IPS-18a (cell line): ENCODE results near the gene ACOD1.

Source experiments
- H3K27ac ChIP-seq: one replicate; pipeline ENCODE4 v1.5.1; 2013; ENCODE audit warnings: low read length
- H3K27me3 ChIP-seq: one replicate; pipeline ENCODE4 v1.6.1; 2013; ENCODE audit warnings: mild to moderate bottlenecking, low read length; ENCODE audit not compliant: control insufficient read depth, insufficient read depth
- H3K36me3 ChIP-seq: one replicate; pipeline ENCODE4 v1.6.1; 2013; ENCODE audit warnings: low read depth, low read length; ENCODE audit not compliant: control insufficient read depth
- H3K4me1 ChIP-seq: one replicate; pipeline ENCODE4 v1.6.1; 2013; ENCODE audit warnings: low read depth, low read length; ENCODE audit not compliant: control insufficient read depth
- H3K4me3 ChIP-seq: one replicate; pipeline ENCODE4 v1.5.1; 2013; ENCODE audit warnings: low read length
- H3K9ac ChIP-seq: one replicate; pipeline ENCODE4 v1.6.1; 2013; ENCODE audit warnings: mild to moderate bottlenecking, low read length, moderate library complexity
- H3K9me3 ChIP-seq: one replicate; pipeline ENCODE4 v1.6.1; 2013; ENCODE audit warnings: low read depth, low read length; ENCODE audit not compliant: control insufficient read depth

Gene ACOD1

DNA sequence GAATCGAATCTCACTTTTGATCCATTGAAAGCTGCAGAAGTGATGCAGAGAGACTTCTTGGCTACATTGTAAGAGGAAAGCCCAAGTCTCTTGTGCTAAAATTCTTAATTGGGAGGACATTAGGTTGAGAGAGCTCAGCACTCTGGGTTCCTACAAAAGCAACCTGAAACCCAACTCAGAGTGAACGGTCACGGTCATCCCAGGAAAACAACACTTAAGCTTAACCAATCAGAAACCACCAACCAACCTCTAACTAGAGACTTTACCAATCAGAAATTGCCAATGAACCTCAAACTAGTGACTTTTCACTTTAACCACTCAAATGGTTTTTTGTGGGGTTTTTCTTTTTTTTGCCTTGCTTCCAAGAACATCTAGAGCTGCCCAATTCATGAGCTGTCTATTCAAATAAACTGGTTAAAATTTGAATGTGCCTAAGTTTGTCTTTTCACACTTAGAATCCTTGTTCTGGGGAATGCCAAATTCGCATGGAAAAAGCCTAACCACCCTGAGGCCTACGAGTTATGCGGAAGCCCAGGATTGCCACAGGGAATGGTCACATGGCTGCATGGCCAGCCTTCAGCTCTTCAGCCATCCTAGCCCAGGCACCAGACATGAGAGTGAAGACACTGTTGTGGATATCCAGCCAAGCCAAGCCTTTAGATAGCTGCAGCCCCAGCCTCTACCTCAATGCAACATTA is 25.8 kb downstream of the ACOD1 start:
- H3K4me3 ChIP-seq: no peak overlapping the region

GRCh38 chr13:76974618-76974975 is 26.3 kb downstream of the ACOD1 start:
- H3K4me1 ChIP-seq: no peaks in the 10 kb centered on the region
- no peaks in the 10 kb centered on the region for H3K9me3 ChIP-seq

More for the DNA sequence above, 25.8 kb downstream of the ACOD1 start:
- Histone ChIP-seq H3K27me3 (no peaks in the 10 kb centered on the region), H3K27ac (no peak overlapping the region), H3K36me3 (no peaks in the 10 kb centered on the region), H3K9me3 (no peaks in the 10 kb centered on the region), H3K4me1 (no peaks in the 10 kb centered on the region), H3K9ac (no peak overlapping the region)

GRCh38 chr13:76975863-76976262 is 27.6 kb downstream of the ACOD1 start:
- no peaks in the 10 kb centered on the region for H3K4me1 ChIP-seq
- no peak overlapping the region for H3K9ac ChIP-seq
- no peak overlapping the region for H3K4me3 ChIP-seq
- no peak overlapping the region for H3K27ac ChIP-seq
- no peaks in the 10 kb centered on the region for H3K9me3 ChIP-seq
- no peaks in the 10 kb centered on the region for H3K27me3 ChIP-seq
- no peaks in the 10 kb centered on the region for H3K36me3 ChIP-seq

More at GRCh38 chr13:76974618-76974975, 26.3 kb downstream of the ACOD1 start:
- Histone ChIP-seq H3K36me3 (no peaks in the 10 kb centered on the region), H3K4me3 (no peak overlapping the region), H3K27me3 (no peaks in the 10 kb centered on the region), H3K9ac (no peak overlapping the region), H3K27ac (no peak overlapping the region)

- H3K9ac ChIP-seq: no peak overlapping the region
- H3K4me3 ChIP-seq: no peak overlapping the region
- H3K27me3 ChIP-seq: no peaks in the 10 kb centered on the region
- H3K27ac ChIP-seq: no peak overlapping the region
- no peaks in the 10 kb centered on the region for H3K9me3 ChIP-seq
- H3K36me3 ChIP-seq: no peaks in the 10 kb centered on the region
- H3K4me1 ChIP-seq: no peaks in the 10 kb centered on the region
Measured at GRCh38 chr13:76976490-76976889, 28.2 kb downstream of the ACOD1 start.

GRCh38 chr13:76976929-76977328 is 28.6 kb downstream of the ACOD1 start:
- Histone ChIP-seq H3K4me1 (no peaks in the 10 kb centered on the region), H3K36me3 (no peaks in the 10 kb centered on the region), H3K4me3 (no peak overlapping the region), H3K9me3 (no peaks in the 10 kb centered on the region), H3K9ac (no peak overlapping the region), H3K27me3 (no peaks in the 10 kb centered on the region), H3K27ac (no peak overlapping the region)

DNA sequence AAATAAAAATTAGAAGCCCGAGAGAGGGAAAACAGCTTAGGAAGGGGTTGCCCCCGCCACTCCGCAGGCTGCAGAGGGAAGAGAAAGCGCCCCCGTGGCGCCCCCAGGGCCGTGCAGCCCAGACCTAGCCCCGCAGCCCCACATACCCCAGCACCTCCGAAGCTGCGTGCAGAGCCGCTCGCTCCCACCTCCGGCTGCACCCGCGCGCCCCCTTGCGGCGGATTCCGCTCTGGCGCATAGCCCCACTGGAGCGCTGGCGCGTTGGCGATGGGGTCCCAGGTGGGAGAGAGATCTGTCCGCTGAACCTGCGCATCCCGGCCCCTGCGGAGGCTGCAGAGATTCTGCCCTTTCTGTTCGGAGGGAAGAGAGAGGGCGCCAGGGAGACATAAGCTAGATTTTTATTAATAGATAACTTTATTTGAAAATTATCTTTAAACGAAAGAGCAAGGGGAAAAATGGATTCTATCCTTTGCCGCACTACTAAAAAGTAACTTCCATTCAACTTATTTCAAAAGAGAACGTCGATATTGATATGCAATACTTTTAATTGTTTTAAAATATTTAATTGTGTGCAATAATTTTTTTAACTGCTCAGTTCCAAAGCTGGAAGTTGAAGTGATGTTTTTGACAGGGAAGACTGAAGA is 31.9 kb downstream of the ACOD1 start:
- no peaks in the 10 kb centered on the region for H3K4me1 ChIP-seq
- H3K9ac ChIP-seq: no peak overlapping the region

GRCh38 chr13:76982061-76982460 is 33.8 kb downstream of the ACOD1 start:
- Histone ChIP-seq H3K4me1 (no peaks in the 10 kb centered on the region), H3K27me3 (no peaks in the 10 kb centered on the region), H3K9me3 (no peaks in the 10 kb centered on the region), H3K36me3 (no peaks in the 10 kb centered on the region), H3K27ac (no peak overlapping the region), H3K9ac (no peak overlapping the region), H3K4me3 (no peak overlapping the region)

More for the DNA sequence above, 31.9 kb downstream of the ACOD1 start:
- no peaks in the 10 kb centered on the region for H3K9me3 ChIP-seq
- H3K36me3 ChIP-seq: no peaks in the 10 kb centered on the region
- H3K27me3 ChIP-seq: no peaks in the 10 kb centered on the region
- no peak overlapping the region for H3K27ac ChIP-seq
- no peak overlapping the region for H3K4me3 ChIP-seq

- H3K27me3 ChIP-seq: no peaks in the 10 kb centered on the region
- no peak overlapping the region for H3K27ac ChIP-seq
- H3K4me3 ChIP-seq: no peak overlapping the region
- no peaks in the 10 kb centered on the region for H3K4me1 ChIP-seq
- no peak overlapping the region for H3K9ac ChIP-seq
- H3K36me3 ChIP-seq: no peaks in the 10 kb centered on the region
- no peaks in the 10 kb centered on the region for H3K9me3 ChIP-seq
Measured at GRCh38 chr13:76983676-76984075, 35.4 kb downstream of the ACOD1 start.

GRCh38 chr13:76991432-76991795 is 43.1 kb downstream of the ACOD1 start:
- Histone ChIP-seq H3K27me3 (peaks cover 11% of the 10 kb centered on the region), H3K9me3 (no peaks in the 10 kb centered on the region), H3K27ac (no peak overlapping the region), H3K36me3 (no peaks in the 10 kb centered on the region), H3K4me1 (peaks cover 9% of the 10 kb centered on the region), H3K4me3 (peak overlapping the region; percentile 99), H3K9ac (peak overlapping the region; percentile 55)

DNA sequence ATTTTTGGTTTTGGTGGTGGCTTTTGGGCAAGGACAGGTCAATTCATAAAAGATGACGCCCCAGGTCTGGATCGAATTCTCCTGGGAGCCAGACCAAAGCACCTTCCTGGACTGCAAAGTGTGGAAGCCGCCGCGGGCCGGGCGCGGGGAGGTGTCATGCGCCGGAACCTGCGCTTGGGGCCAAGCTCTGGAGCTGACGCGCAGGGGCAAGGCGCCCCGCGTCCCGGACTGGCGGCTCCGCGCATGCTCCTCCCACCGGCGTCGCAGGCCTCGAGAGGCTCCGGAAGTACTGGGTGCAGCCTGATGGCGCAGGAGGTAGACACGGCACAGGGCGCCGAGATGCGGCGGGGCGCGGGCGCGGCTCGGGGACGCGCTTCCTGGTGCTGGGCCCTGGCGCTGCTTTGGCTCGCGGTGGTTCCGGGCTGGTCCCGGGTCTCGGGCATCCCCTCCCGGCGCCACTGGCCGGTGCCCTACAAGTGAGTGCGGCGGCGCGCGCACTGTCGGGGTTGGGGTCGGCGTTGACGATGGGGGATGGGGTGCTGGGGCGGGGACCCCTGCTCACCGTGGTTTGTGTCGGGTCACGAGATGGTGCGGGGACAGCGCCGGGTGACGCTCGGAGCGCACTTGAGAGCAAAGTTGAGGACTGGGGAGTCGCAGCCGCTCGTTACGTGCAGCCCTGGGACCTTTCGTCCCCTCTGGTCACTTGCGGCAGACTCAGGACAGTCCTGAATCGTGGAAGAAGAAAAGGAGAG is 43.7 kb downstream of the ACOD1 start, which contains the start of gene CLN5:
TSS of gene CLN5 (plus strand) at position 286 of the 752 bp plus-strand sequence. CDS start at position 304, 18 bp downstream.
- Histone ChIP-seq H3K27ac (no peak within 1 kb of the TSS), H3K9me3 (no peaks in the 10 kb centered on the region), H3K36me3 (no peaks in the 10 kb centered on the region), H3K9ac (peak within 1 kb of the TSS; percentile 86), H3K27me3 (peaks cover 11% of the 10 kb centered on the region), H3K4me3 (peak within 1 kb of the TSS; percentile 99), H3K4me1 (peaks cover 9% of the 10 kb centered on the region)

DNA sequence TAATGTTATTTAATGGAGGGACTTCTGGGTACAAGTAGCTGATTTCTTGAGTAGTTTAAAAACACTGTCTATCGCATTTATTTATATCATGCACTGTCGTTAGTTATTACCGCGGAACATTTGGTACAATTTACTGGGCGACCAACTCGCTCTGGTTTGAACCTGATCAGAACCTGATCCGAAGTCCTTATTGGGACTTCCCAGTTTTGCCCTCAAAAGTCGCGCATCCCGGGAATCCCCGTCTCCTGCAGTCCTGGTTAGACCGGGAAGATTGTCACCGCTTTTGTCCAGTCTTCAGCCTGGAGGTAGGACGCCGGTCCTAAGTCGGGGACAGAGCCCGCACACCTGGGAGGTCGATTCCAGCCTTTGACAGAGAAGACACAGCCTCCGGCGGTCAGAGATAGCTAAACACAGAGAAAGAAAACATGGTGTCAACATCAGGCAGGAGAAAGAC is 44.3 kb downstream of the ACOD1 start:
- Histone ChIP-seq H3K9me3 (no peaks in the 10 kb centered on the region), H3K9ac (peak overlapping the region; percentile 86), H3K27ac (no peak overlapping the region), H3K36me3 (no peaks in the 10 kb centered on the region), H3K27me3 (peaks cover 11% of the 10 kb centered on the region), H3K4me3 (peak overlapping the region; percentile 99), H3K4me1 (peaks cover 9% of the 10 kb centered on the region)
